Prostate gland (tissue), 2 donors: ENCODE results near the gene MEG3. TPM values are rescaled to one million over a fixed set of nuclear protein-coding genes. Genes with fewer than 3 reads are reported as not detected.

Source experiments
- DNase-seq: peaks from one replicate; pipeline ENCODE4 v3.0.0-alpha.2; 2019; ENCODE audit warnings: low spot score
- H3K27ac ChIP-seq, 2 donors: fragments of 200-600 bp; sonication (generic); 2 replicates each; pipeline ENCODE4 v1.5.1; 2017 to 2019
- H3K27me3 ChIP-seq: fragments of 200-600 bp; sonication (generic); replicated peaks from 2 replicates; pipeline ENCODE4 v1.5.1; 2019; ENCODE audit not compliant: insufficient read depth
- H3K36me3 ChIP-seq, 2 donors: fragments of 200-600 bp; sonication (generic); 1 replicate in 1 of 2; 2 replicates in 1 of 2; pipeline versions ENCODE4 v1.5.1 to v1.8.1; 2017 to 2019
- H3K4me1 ChIP-seq: fragments of 200-600 bp; sonication (generic); replicated peaks from 2 replicates; pipeline ENCODE4 v1.5.1; 2019
- H3K4me3 ChIP-seq, 2 donors: fragments of 200-600 bp; sonication (generic); 2 replicates each; pipeline ENCODE4 v1.5.1; 2017 to 2019
- H3K9me3 ChIP-seq: fragments of 200-600 bp; sonication (generic); 2 replicates; pipeline ENCODE4 v1.5.1; 2017
- CTCF ChIP-seq, 4 experiments: fragments of 200-600 bp in 2 of 4; fragments of 450-650 bp in 2 of 4; sonication (generic) in 2 of 4; IDR thresholded peaks; 1 replicate in 3 of 4; 2 replicates in 1 of 4; pipeline ENCODE4 v1.5.1; 2016 to 2019; ENCODE audit warnings: antibody characterized with exemption in 4 of 4, mild to moderate bottlenecking in 2 of 4, moderate library complexity in 2 of 4
- POLR2A ChIP-seq: fragments of 450-650 bp; IDR thresholded peaks from one replicate; pipeline ENCODE4 v1.6.1; 2016; ENCODE audit warnings: antibody characterized with exemption, mild to moderate bottlenecking
- POLR2AphosphoS5 ChIP-seq: sonication (generic); formaldehyde crosslinking; IDR thresholded peaks from one replicate; pipeline ENCODE4 v1.6.1; 2017; ENCODE audit warnings: antibody characterized with exemption
- WGBS: methylation state at CpG from one replicate; pipeline ENCODE4 v1.1.5; 2018; 5-methylcytosine and 5-hydroxymethylcytosine counted together
- intact Hi-C: fragments of 100-400 bp; cut with DNase I; formaldehyde crosslinking; loops from one replicate; pipeline ENCODE4 v1.14.2; 2022
- total RNA-seq, 2 donors: library from RNA; depleted of rRNA; stranded (reverse); fragments of >200 nt; gene quantifications; one replicate each; pipeline ENCODE4 v1.1.0, GENCODE V29; 2016

Gene MEG3
- total RNA-seq, 2 donors from 2014 or later: 21.9 to 135 TPM

- no peak for TF ChIP-seq CTCF (IDR thresholded peaks at IDR 0.05)
- no peak for TF ChIP-seq POLR2AphosphoS5
- TF ChIP-seq POLR2A: no peak
- no peak for DNase-seq
- intact Hi-C loops: no loop called here
- no peaks in the 10 kb centered on the region for H3K4me1 ChIP-seq
- H3K36me3 ChIP-seq: no peaks in the 10 kb centered on the region
- H3K4me3 ChIP-seq: no peak overlapping the region
- H3K9me3 ChIP-seq: no peaks in the 10 kb centered on the region
- H3K27me3 ChIP-seq: no peaks in the 10 kb centered on the region
- H3K27ac ChIP-seq: no peak overlapping the region
- 28% methylated on average over 6 of the region's 6 CpGs for WGBS
Observed at GRCh38 chr14:100887728-100888335, 61.9 kb downstream of the MEG3 start.

- Histone ChIP-seq H3K9me3 (no peaks in the 10 kb centered on the region), H3K4me1 (no peaks in the 10 kb centered on the region), H3K27ac (no peak overlapping the region), H3K4me3 (no peak overlapping the region), H3K27me3 (no peaks in the 10 kb centered on the region), H3K36me3 (no peaks in the 10 kb centered on the region)
- no peak for DNase-seq
- intact Hi-C loops: no loop called here
- WGBS: 23% methylated on average over 5 of the region's 5 CpGs
- no peak for TF ChIP-seq CTCF (IDR thresholded peaks at IDR 0.05)
- TF ChIP-seq POLR2AphosphoS5: no peak
- TF ChIP-seq POLR2A: no peak
Observed at GRCh38 chr14:100888789-100889315, 62.9 kb downstream of the MEG3 start.

DNA sequence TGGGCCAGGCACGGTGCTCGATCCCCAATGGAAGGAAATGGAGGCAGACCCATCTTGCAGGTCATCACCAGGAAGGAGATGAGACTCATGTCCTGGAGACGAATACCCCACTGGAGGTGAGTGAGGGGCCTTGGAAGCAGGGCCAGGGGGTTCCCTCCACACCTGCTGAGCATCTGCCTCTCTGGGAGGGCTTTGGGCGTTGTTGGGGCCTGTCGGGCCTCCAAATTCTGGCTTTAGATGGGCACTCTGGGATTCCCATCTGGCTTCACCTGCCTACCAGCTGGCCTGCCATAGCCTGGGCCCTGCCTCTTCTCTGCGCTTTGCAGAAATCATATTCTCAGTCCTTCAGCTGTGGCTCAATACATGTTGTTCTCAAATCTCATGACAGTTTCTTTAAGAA, 63.7 kb downstream of the MEG3 start:
- Histone ChIP-seq H3K9me3 (no peaks in the 10 kb centered on the region), H3K36me3 (no peaks in the 10 kb centered on the region), H3K27me3 (no peaks in the 10 kb centered on the region), H3K27ac (no peak overlapping the region), H3K4me3 (no peak overlapping the region), H3K4me1 (no peaks in the 10 kb centered on the region)
- intact Hi-C loops: no loop called here
- WGBS: 94% methylated on average over 6 of the region's 6 CpGs
- TF ChIP-seq CTCF (IDR thresholded peaks at IDR 0.05) (no peak), POLR2A (no peak), POLR2AphosphoS5 (no peak)
- no peak for DNase-seq

DNA sequence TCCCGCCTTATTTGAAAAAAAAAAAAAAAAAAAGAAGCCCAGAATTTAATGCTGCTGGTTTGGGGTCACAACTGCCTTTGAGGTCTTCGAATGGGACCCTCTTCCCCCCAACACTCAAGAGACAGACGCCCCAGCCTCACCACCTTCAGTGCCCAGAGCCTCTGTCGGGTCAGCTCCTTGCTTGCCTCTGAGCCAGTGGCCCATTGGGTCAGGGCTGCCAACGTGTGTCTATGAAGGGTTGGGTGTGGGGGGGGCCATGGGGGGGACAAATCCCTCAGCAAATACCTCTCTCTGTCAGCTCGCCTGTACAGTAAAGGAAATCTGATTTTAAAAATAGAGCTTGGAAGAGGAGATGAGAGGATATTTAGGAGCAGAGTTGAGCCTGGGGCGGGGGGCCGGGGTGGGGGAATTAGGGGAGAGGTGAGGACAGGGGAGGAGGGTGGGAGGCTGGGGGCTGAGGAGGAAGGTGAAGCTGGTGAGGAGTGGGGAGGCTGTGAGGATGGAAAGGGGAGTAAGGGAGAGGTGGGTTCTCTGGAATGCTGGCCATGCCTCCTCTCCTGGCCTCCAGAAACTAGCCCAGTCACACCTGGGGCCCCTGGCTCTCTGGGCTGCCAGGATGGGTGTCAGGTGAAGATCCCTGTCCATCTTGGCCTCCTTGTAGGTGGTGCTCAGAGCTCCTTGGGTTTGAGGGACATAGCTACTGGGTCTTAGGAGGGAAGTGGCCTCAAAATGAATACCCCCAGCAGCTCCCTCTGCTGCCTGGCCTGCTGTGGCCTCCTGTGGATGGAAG, 64.3 kb downstream of the MEG3 start:
- Histone ChIP-seq H3K27ac (no peak overlapping the region), H3K4me3 (no peak overlapping the region), H3K27me3 (no peaks in the 10 kb centered on the region), H3K4me1 (no peaks in the 10 kb centered on the region), H3K9me3 (no peaks in the 10 kb centered on the region), H3K36me3 (no peaks in the 10 kb centered on the region)
- no peak for DNase-seq
- WGBS: 92% methylated on average over 8 of the region's 8 CpGs
- intact Hi-C loops: no loop called here
- TF ChIP-seq POLR2AphosphoS5 (no peak), CTCF (IDR thresholded peaks at IDR 0.05) (no peak), POLR2A (no peak)

DNA sequence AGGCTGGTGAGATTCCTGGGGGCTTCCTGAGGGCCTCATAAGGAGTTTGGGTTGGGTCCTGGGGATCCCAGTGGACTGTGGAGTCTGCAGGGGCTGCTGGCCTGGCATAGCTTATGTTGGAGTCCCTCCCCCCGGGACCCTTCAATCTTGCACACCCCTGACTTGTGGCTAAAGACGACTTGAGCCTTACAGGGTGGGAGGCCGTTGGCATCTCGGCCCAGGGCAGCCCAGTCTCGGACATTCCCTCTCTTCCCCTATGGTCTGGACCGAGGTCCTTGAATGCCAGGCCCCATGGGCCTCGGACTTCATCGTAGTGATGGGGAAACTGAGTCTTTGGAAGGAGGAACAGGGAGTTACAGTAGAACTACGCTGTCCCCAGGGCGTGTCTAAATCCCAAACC, 65.1 kb downstream of the MEG3 start:
- Histone ChIP-seq H3K36me3 (no peaks in the 10 kb centered on the region), H3K4me3 (no peak overlapping the region), H3K9me3 (no peaks in the 10 kb centered on the region), H3K27ac (no peak overlapping the region), H3K4me1 (no peaks in the 10 kb centered on the region), H3K27me3 (no peaks in the 10 kb centered on the region)
- WGBS: 96% methylated on average over 10 of the region's 10 CpGs
- intact Hi-C loops: no loop called here
- no peak for DNase-seq
- TF ChIP-seq CTCF (IDR thresholded peaks at IDR 0.05) (no peak), POLR2A (no peak), POLR2AphosphoS5 (no peak)
